DND-41 (cell line): ENCODE measurements around the gene CCK.

ENCODE experiments used
- CTCF ChIP-seq: IDR thresholded peaks from 2 replicates; pipeline ENCODE4 v1.5.1; 2012; ENCODE audit warnings: borderline replicate concordance, low read length, moderate library complexity, mild to moderate bottlenecking; ENCODE audit not compliant: poor library complexity, severe bottlenecking; ENCODE audit errors: extremely low read depth
- EZH2 ChIP-seq: IDR thresholded peaks from 3 replicates; pipeline ENCODE4 v1.6.1; 2012; ENCODE audit warnings: borderline replicate concordance, low read depth, mild to moderate bottlenecking, moderate library complexity, low read length, inconsistent platforms; ENCODE audit not compliant: severe bottlenecking

DNA sequence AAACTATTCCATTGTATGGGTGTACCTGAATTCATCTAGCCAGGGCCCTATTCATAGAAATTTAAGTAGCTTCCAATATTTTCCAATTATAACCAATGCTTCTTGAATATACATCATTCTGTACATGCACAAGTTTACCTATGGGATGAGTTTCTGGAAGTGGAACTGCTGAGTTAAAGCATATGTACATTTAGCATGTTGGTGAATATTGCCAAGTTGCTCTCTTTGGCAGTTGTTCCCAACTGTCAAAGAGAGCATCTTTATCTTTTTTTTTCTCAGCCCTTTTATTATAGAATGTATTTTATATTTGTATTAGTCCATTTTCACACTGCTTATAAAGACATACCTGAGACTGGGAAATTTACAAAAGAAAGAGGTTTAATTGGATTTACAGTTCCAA, 8.3 kb upstream of the CCK start:
- TF ChIP-seq EZH2: no peak
- no peak for TF ChIP-seq CTCF
